Measurements from ENCODE around the gene TRUB2. TPM values are rescaled to one million over a fixed set of nuclear protein-coding genes. Genes with fewer than 3 reads are reported as not detected.

Gene TRUB2
- total and polyA plus RNA-seq, 2 donors (not counting 3 experiments of a cell fraction or from before 2014, with no cell fraction given), result 21.1 to 39.3 TPM

DNA sequence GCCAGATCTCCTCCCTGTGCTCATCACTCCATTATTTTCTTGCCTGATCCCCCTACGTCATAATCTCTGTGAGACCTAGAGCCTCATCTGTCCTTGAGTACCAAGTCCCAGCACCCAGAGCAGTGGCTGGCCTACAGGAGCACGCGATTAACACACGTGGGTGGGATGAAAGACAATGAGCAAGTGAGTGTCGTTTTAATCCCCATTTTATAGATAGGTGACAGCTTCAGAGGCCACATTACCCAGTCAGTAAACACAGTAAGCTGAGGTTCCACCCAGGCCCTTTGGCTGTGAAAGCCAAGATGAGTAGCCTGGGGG is 17.3 kb downstream of the TRUB2 start:
- Histone ChIP-seq H3K79me2 (ENCODE audit: control insufficient read depth, insufficient read depth, low read length) (no peaks in the 10 kb centered on the region), H3K4me1 (ENCODE audit: control insufficient read depth, extremely low read depth, insufficient read depth, low read length) (peaks cover 6% of the 10 kb centered on the region), H3K4me2 (ENCODE audit: insufficient read depth, low read length) (no peak overlapping the region), H2AFZ (ENCODE audit: low read depth, low read length) (no peak overlapping the region), H3K27ac (ENCODE audit: insufficient read depth, low read depth, low read length) (no peak overlapping the region), H3K4me3 (replicated peaks in 1 of 3; ENCODE audit: insufficient read depth in 1 of 3, low read depth in 1 of 3, low read length in 3 of 3) (no peak overlapping the region), H3K27me3 (ENCODE audit: control insufficient read depth in 2 of 2, insufficient read depth in 2 of 2, low read length in 2 of 2) (no peaks in the 10 kb centered on the region), H3K36me3 (ENCODE audit: control insufficient read depth in 2 of 2, extremely low read depth in 1 of 2, insufficient read depth in 2 of 2, low read length in 2 of 2) (peaks cover 0 to 4% of the 10 kb centered on the region in 2 experiments), H3K9me3 (replicated peaks; ENCODE audit: control insufficient read depth, insufficient read depth, low read length) (no peaks in the 10 kb centered on the region), H4K20me1 (replicated peaks; ENCODE audit: control insufficient read depth, extremely low read depth, insufficient read depth, low read length) (no peaks in the 10 kb centered on the region), H3K9me1 (replicated peaks; ENCODE audit: control insufficient read depth, extremely low read depth, insufficient read depth, low read length) (no peaks in the 10 kb centered on the region), H3K9ac (replicated peaks; ENCODE audit: extremely low read depth, insufficient read depth, low read length) (no peak overlapping the region)
- FAIRE-seq (no peak), DNase-seq (ENCODE audit: low read depth, low spot score) (no peak)
- ChIA-PET POLR2A (no interaction called here), CTCF (interaction anchor here (0.7 to 2.4 kb wide), 4 partner anchors 9 to 50 kb away, joined by 3 to 19 read pairs (median 6); no protein-coding TSS in a partner anchor)
- intact Hi-C loops (cut with micrococcal nuclease), result no loop called here
- dilution Hi-C loops (cut with MboI; ENCODE audit: extremely low pct_ligation_motif_present, low sequenced_read_pairs), result no loop called here
- no TSS peak for BruUV-seq (replicated peaks)
- TF ChIP-seq EZH2 (IDR thresholded peaks at IDR 0.05; ENCODE audit: borderline replicate concordance, low read depth, low read length, severe bottlenecking) (no peak), POLR2A (IDR thresholded peaks at IDR 0.05; ENCODE audit: low read depth, low read length) (no peak), CTCF (IDR thresholded peaks at IDR 0.05; ENCODE audit: extremely low read depth in 1 of 2, insufficient read depth in 1 of 2, low read depth in 1 of 2, low read length in 2 of 2) (no peak), POLR2AphosphoS5 (IDR thresholded peaks at IDR 0.05; ENCODE audit: insufficient read depth, low read depth, low read length) (no peak), FOS (IDR thresholded peaks at IDR 0.05; ENCODE audit: borderline replicate concordance, insufficient read depth, low read length) (no peak), JUN (IDR thresholded peaks at IDR 0.05; ENCODE audit: borderline replicate concordance, insufficient read depth, insufficient read length, low read depth) (no peak), MYC (IDR thresholded peaks at IDR 0.05; ENCODE audit: low read depth, low read length) (no peak), GATA2 (IDR thresholded peaks at IDR 0.05; ENCODE audit: insufficient read depth, insufficient read length, low read depth, low read length) (no peak), MAX (IDR thresholded peaks at IDR 0.05; ENCODE audit: insufficient read depth, insufficient read length) (no peak)

All from endothelial cell of umbilical vein (primary cell).